Stimulated activated CD4-positive, alpha-beta T cell treated with anti-CD3 and anti-CD28 coated beads, Interleukin-4, amount 100 ng/mL, for 1 hour (primary cell): ENCODE results near the gene FOXO3.
"Not testable (repeated sequence)": the region's sequence is repeated elsewhere in the genome, so short reads cannot be mapped to it uniquely, and the experiment has no call there.

Source experiments
- DNase-seq: peaks from one replicate; pipeline ENCODE4 v3.0.0-alpha.2; 2020

The FOXO3 gene

DNA sequence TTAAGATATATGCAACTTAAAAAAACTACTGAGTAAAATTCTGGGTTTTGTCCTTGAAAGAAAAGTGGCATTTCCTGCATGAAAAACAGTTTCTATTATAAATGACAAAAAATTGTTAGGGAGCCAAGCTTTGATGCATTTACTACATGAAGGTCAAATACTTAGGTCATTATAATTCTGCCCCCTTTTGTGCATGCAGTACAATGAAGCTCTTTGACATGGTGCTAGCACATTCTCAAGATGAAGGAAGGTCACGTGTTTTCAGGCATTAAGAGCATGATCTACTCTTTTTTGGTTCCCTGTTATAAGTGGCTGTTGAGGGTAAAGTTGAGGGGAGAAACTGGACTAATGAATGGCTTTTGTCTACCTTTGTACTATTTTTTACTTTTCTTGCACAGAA lies 72.7 kb downstream of the FOXO3 start:
- DNase-seq, result no peak

DNA sequence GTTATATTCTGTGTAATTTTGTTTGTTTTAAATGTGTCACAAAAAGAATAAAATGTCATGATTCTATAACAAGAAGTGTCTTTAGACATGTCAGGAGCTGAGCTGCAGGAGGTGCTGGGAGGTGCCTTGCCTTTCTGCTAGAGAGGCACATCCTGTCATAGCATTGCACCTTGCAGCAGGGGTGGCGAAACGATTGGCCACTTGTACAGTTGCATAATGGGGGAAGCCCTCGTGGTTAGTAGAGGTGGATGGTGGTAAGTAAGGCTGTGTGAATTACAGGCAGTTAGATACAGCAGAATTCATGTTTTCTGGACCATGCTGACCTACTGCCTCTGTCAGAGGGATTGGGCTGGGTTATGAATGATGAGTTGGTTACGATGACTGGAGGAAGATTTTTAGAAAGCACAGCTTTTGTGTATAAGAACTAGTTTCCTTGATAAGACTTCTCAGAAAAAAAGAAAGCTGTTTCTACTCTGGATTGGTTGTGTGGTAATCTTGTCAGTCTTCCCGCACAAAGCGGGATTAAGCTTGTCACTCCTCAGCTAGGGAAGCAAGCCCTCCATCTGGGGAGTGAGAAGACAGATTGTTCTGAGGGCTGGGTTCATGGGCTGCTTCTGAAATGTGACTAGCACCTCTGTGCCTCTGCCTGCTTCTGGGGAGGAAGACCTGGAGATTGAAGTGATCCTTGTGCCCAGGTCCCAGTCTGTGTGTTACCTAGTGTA lies 74.9 kb downstream of the FOXO3 start:
- no peak for DNase-seq

DNA sequence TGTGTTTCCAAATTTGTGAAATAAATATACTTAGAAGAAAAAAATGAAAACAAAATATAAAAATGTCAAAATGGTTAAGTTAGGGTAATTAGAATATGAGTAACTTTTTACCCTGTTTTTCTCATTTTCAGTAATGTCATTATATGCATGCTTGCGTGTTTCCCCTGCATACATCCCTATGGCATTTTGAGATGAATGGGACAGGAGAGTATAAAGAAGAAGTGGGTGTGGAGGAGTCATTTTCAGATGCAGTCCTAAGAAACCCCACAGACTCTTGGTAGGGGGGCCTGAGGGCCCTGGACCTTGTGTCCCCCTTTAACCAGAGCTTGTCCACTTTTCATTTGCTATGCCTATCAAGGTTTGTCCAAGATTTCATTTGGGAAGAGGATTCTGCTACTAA lies 77.2 kb downstream of the FOXO3 start:
- DNase-seq, result no peak

DNA sequence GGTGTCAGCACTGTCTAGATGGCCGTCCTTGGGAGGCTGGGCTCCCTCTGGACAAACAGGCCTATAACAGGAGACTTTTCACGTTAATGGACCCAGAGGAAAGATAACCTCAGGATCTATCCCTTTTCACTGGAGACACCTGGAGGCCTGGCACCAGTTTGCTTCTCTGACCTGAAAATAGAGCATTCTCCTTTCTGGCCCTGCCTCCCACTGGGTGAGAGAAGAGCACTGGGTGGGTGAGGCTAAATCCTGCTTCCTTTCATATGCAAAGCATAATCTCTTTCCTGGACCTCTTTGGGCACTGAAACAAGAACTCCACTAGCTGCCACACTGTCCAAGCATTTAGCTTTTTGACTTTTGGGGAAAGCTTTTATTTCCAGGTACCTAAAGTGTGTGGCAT lies 78.3 kb downstream of the FOXO3 start:
- DNase-seq, result no peak

DNA sequence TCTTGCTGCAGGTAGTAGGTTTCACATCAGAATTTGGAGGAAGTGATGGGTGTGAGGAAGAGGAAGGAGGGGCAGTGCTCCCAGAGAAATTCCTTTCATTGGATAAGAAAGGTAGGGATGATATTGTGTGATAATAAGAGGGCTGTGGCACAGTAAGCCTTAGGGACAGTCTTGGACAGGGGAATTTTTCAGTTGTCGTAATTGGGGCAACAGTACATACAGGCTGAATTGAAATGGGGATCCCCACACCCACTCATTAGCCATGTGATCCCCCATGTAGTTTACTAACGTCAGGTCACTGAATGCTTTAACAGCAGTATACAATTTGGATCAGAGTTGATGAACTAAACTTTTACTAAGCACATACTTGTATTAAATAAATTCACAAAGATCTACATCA lies 79.4 kb downstream of the FOXO3 start:
- DNase-seq, result no peak

DNA sequence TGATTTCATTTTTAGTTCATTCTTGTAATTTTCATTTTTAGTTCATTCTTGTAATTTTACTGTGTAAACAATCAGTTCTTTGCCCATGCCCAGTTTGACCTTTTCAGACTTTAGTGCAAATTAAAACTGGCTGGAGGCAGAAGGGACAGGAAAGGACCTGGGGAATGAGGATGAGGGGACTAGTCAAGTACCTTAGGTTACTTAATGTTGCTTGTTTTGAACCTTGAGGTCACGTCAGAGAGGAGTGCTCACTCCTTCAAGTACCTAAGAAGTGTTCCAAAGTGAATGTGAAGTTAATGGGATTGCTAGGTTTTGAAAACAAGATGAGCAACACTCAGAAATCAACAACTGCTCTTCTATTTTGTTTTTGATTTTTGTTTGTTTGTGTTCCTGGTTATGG lies 82.5 kb downstream of the FOXO3 start:
- DNase-seq, result no peak

DNA sequence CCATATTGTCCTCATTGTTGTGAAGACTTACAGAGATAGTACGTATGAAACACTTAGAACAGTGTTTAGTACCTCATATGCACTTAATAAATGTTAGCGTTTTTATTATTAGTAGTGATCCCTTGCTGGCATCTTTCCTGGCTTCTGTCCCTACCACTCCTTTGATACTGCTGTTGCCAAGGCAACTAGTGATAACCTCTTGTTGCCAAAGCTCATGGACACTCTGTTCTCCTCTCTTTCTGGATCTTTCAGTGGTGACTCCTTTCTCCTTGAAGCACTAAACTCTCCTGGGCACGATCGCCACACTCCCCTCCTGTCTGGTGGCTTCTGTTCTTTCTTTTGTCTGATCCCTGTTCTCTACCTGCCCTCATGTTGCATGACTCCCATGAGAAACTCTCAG lies 83.5 kb downstream of the FOXO3 start:
- DNase-seq, result no peak

DNA sequence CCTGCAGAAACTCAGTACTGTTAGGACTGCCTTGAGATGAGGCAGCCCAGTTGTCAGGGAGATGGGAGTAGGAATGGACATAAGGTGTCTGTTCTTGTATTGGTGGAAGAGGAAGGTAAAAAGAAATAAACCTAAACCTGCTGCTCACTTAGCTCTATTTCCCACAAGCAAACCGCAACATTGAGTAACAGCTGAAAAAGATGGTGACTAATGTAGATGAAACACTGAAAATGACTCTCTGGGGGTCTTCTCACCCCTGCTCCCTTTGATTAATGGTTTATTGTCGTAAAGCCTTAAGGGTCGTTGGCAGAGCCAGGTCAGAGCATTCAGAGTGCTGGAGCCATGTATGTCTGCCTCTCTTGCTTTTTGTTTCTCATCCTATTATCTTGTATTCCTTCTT lies 87.5 kb downstream of the FOXO3 start:
- no peak for DNase-seq

DNA sequence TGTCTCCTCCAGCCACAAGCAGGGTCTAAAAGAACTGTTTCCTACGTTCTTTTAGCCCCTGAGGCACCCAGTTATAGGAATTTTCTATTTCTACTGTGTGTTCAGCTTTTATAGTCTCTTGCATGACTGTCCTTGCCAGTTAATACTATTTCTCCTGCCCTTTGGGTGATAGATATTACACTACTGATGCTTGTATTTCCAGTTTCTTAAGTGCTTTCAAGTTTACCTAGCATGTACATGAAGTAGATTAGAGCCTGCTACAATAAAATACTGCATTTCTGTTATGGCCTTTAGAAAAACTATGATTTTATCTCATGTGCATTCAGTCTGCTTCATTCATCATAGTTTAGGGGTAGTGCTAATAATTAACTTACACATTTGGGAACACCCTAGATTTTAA lies 89.6 kb downstream of the FOXO3 start:
- DNase-seq, result no peak

DNA sequence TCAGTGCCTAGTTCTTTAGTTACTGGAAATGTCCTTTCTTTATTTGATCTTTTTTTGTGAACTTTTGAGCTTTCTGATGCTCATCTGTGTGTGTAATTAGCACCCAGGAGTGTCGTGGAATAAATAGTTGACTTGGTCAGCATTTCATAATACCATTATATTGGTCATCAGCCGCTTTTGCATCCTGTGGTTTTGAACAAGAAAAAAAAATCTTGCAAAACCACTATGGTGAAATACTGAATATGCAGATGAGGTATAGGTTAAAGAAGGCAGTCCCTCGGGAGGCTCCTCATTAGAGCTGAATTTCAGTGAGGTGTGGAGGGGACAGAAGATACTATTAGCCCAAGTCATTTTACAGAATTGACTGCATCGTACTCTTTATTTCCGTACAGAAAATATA lies 90.1 kb downstream of the FOXO3 start:
- no peak for DNase-seq

DNA sequence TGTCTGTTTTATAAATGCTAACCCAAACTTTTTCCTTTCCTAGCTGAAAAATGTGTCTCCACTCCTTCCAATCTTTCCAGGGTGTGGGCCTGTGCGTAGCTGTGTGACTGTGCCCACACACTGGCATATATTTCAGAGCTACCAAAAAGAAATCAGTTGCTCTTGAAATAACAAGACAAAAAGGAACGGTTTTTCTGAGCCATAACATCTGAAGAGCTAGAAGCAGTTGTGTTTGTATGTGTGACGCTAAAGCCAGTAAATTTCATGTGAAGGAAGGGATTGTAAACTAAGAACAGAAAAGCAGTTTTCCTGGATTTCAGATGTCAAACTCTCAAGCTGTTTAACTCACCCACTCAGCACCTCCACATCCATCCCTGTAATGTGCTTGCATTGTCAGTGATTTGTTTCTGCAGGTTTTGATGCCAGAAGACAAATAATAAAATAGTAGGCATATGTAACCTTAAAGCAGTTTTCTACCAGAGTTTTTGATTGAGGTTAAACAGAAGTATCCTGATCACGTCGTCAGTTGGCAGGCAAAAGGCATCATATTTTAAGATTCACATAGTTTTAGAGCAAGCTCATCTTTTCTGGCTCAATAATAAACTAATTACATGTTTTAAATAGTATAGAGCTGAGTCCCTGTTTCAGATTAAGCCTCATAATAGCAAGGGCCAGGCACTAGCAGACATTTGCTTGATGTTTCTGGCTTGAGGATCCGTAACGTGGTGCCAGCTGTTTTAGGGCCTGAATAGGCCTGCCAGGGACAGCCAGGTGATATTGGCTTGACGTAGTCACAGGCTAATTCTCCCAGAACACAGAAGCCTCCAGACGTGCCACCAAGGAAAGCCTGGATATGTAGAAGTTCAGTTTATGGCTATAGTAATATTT lies 90.9 kb downstream of the FOXO3 start:
- DNase-seq, result no peak

DNA sequence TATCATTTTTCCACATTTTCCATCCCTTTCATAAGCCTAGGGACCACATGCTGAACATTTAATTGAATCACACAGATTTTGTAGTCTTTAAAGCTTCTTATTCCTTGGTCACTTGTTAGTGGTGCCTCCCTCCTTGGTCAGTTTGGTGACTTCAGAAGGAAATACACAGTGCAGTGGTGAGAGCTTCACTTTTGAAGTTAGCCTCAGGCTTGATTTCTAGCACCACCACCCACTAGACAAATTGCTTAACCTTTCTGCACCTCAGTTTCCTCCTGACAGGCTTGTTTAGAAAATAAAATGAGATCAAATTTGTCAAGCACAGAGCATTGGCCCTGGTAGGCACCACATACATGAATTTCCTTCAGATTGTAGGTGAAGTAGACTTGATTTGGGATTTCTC lies 91.7 kb downstream of the FOXO3 start:
- no peak for DNase-seq

DNA sequence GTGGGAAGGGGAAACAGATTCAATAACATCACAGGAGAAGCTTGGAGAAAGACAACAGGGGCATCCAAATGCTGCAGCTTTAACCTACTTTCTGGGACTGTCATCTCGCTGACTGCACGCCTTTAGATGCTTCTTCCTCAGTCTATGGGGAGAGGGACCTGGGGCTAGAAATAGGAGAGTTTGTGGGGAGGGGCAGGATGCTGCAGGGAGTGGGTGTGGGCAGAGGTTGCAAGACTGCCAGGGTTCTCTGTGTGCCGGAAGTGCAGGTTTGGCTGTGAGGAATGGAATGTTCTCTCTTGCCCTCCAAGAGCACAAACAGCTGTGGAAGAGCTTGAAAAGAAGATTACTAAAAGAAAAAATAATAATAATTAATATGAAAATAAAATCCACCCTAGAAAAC lies 93.2 kb downstream of the FOXO3 start:
- no peak for DNase-seq

DNA sequence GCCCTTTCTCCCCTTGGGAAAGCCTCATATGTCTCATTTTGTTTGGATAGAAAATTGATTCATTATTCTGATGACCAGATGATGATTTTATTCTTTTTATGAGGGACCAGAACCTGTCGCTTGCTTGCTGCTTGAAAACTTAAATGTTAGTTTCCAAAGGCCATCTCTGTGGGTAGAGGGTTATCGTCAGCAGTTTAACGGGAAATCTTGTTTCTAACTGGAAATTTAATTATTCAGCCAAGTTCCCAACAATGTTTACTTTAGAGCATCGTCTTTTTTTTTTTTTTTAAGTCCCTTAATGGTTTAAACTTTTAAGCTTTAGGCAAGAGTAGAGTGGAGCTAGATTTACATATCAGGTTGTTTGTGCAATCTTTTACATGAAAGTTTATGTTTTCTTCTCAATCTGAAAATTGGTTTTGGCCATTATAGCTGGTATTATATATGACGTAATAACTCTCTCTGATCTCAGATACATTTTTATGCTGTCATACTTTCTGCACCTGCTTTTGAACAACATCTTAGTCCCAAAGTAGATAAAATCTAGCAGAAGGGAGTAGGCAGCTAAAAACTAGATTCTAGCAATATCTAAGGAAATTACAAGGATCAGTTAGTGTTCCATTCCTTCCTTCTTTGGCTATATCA lies 93.9 kb downstream of the FOXO3 start:
- no peak for DNase-seq

DNA sequence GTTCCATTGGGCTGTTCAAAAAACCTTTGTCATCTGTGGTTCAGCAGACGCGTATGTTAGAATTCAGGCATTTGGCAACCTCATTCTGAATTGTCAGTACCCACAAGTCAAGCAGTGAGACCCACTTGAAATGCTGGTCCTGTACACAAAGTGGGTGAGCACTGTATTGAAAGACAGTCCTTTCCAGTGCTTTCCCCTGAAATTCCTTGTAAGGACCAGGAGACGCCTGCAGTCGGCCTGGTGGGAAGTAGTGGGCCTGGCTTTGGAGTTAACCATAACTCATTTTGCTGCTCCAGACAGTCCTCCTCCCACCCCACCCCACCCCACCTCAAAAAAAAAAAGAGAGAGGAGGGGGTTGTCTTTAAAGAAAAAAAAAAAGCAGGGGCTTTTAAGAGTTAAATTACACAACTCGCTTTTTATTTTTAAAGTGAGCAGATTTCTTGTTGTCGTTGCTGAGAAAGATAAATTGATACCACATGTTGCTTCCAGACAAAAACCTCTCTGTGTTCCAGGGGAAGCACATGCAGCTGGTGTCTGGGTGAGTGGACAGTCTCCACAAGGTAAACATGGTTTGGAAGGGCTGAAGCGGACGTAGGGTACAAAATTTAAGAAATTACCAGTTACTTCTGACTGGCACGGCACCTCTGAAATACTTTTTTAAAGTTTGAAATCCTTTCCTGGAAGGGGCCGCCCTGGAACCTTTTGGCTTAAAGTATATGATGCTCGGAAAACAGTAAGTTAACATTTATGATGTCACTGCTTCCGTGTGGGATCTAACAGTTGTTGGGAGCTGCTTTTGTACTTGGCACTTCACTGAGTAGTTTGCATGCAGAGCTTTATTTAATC lies 95.3 kb downstream of the FOXO3 start:
- DNase-seq, result no peak

DNA sequence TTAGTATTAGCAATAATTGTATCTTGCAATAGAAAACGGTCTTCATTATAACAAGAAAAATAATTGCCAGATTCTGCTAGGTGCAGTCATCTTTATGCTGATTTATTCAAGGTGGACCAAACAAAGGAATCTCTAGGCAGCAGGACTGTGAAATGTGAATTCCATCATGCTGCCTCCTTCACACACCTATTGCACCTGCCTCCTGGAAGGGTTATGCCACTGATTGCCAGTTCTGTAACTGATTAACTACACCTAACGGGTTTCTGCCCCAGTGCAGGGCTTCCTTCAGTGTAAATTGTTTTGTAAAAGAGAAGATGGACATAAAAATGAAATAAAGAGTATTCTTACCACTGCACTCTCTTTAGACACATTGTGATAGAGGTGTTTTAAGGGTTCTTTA lies 96.1 kb downstream of the FOXO3 start:
- DNase-seq, result no peak

DNA sequence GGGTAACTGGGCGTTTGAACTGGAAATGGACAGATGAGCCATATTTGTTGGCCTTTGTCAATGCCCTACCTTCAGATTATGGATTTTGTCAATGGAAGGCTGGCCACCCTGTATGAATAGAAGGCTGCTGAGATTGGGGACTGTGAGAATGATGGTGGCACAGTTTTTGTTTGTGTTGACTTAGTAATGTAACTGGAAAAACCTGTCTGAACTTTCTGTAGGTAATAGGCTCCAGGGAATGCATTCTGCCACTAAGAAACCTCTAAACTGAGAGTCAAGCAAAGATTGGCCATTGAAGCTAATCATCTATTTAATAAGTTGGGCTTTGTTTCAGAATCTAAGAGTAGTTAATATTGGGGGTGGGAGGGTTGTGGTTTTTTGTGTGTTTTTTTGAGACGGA lies 97.5 kb downstream of the FOXO3 start:
- DNase-seq, result no peak

DNA sequence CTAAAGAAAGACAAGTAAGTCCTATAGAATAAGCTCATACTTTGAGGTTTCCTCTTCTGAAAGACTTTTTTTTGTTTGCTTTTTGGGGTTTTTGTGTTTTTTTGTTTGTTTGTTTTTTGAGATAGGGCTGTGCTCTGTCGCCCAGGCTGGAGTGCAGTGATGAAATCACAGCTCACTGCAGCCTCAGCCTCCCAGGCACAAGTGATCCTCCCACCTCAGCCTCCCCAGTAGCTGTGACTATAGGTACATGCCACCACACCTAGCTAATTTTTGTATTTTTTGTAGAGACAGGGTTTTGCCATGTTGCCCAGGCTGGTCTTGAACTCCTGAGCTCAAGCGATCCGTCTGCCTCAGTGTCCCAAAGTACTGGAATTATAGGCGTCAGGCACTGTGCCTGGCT lies 98.1 kb downstream of the FOXO3 start:
- not testable (repeated sequence) for DNase-seq

DNA sequence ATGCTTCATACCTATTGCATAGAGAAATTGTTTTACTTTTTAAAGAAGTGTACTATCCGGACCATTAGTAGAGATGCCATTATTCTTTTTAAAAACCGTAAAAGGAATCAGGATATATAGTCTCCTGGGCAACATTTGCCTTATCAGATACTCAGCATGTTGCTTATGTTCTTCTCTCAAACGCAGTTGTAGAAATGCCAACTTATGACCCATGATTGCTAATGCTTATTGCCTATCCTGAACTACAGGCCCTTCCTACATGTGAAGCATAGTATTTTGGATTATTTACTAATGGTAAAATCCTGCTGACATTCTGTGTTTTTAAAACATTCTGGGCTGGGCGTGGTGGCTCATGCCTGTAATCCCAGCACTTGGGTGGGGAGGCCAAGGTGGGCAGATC lies 99.5 kb downstream of the FOXO3 start:
- DNase-seq, result no peak

DNA sequence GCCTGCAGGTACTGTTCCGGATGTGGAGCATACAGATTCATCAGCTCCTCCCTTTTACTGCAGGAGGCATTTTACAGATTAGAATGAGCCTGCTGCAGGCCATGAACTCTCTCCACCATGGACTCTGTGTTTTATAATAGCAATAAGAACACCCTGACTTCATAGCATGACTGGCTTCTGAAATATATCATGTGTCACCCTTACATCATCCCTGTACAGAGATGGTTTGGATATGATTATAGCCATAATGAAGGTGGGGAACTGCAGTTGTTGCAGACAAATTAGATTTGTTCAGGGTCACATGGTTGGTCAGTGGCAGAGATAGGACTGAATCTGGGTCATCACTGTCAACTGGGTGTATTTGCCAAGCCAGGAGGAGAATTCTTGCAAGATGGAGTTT lies 100.7 kb downstream of the FOXO3 start:
- no peak for DNase-seq

DNA sequence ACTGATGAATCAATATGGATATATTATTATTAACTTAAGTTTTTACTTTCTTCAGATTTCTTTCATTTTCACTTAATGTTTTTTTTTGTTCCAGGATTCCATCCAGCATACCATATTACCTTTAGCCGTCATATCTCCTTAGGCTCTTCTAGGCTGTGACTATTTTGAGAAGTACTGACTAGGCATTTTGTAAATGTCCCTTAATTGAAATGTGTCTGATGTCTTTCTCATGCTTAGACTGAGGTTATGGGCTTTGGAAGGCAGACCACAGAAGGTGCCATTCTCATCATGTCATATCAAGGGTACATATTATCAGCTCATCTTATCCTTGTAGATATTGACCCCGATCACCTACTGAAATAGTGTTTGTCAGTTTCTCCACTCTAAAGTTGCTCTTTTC lies 101.3 kb downstream of the FOXO3 start:
- no peak for DNase-seq

DNA sequence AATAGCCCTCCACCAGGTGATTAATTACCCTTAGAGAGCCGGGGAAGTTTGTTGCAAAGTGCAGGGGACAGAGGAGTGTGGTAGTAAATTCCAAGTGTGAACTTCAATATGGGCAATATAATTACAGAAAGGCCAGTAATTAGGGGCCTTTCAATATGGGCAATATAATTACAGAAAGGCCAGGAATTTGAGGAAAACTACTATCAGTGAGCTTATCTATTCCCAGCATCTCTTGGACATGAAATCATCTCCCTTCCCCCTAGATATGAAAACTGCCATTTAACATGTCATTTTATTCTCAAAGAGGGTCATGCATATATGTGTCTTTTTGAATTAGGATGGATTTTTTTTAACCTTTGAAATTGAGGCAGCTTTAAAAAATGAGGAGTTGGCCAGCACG lies 102.0 kb downstream of the FOXO3 start:
- no peak for DNase-seq

DNA sequence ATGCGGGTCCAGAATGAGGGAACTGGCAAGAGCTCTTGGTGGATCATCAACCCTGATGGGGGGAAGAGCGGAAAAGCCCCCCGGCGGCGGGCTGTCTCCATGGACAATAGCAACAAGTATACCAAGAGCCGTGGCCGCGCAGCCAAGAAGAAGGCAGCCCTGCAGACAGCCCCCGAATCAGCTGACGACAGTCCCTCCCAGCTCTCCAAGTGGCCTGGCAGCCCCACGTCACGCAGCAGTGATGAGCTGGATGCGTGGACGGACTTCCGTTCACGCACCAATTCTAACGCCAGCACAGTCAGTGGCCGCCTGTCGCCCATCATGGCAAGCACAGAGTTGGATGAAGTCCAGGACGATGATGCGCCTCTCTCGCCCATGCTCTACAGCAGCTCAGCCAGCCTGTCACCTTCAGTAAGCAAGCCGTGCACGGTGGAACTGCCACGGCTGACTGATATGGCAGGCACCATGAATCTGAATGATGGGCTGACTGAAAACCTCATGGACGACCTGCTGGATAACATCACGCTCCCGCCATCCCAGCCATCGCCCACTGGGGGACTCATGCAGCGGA lies 102.9 kb downstream of the FOXO3 start:
- DNase-seq, result not testable (repeated sequence)
